HepG2 (cell line): ENCODE measurements around the gene FAAP100. TPM values are rescaled to one million over a fixed set of nuclear protein-coding genes. Genes with fewer than 3 reads are reported as not detected.

Experiments used
- AGO1 ChIP-seq: fragments of 200-400 bp; formaldehyde crosslinking; IDR thresholded peaks from 2 replicates; pipeline ENCODE4 v1.6.1; 2017; ENCODE audit warnings: mild to moderate bottlenecking, low read depth, low read length, moderate library complexity; ENCODE audit not compliant: poor library complexity, severe bottlenecking
- CC2D1A ChIP-seq: sonication (generic); formaldehyde crosslinking; IDR thresholded peaks from 2 replicates; pipeline ENCODE4 v1.8.1; 2023; ENCODE audit warnings: mild to moderate bottlenecking, missing genetic modification reagents
- CCDC6 ChIP-seq: sonication (generic); formaldehyde crosslinking; IDR thresholded peaks from 2 replicates; pipeline ENCODE4 v1.8.1; 2022; ENCODE audit warnings: mild to moderate bottlenecking, missing genetic modification reagents, moderate library complexity
- ISL2 ChIP-seq: sonication (generic); formaldehyde crosslinking; IDR thresholded peaks from 2 replicates; pipeline ENCODE4 v1.5.0; 2020; ENCODE audit warnings: missing genetic modification reagents
- JDP2 ChIP-seq: sonication (generic); formaldehyde crosslinking; IDR thresholded peaks from 2 replicates; pipeline ENCODE4 v1.8.1; 2022; ENCODE audit warnings: missing genetic modification reagents, borderline replicate concordance
- MYPOP ChIP-seq: sonication (generic); formaldehyde crosslinking; IDR thresholded peaks from 2 replicates; pipeline ENCODE4 v1.8.1; 2023; ENCODE audit warnings: mild to moderate bottlenecking, moderate library complexity, missing genetic modification reagents
- PBX2 ChIP-seq: IDR thresholded peaks from 2 replicates; pipeline ENCODE4 v1.6.1; 2016; ENCODE audit warnings: control low read depth
- PCBP2 ChIP-seq: fragments of 200-400 bp; formaldehyde crosslinking; optimal IDR thresholded peaks from 2 replicates; pipeline ENCODE3; 2018; ENCODE audit warnings: low read length, low read depth; ENCODE audit not compliant: poor library complexity, severe bottlenecking
- SPEN ChIP-seq: sonication (generic); formaldehyde crosslinking; IDR thresholded peaks from 2 replicates; pipeline ENCODE4 v1.5.1; 2020; ENCODE audit warnings: low read depth, mild to moderate bottlenecking, missing genetic modification reagents
- ZGPAT ChIP-seq: IDR thresholded peaks from 2 replicates; pipeline ENCODE4 v1.6.1; 2016; ENCODE audit warnings: mild to moderate bottlenecking
- ZNF232 ChIP-seq: sonication (generic); formaldehyde crosslinking; IDR thresholded peaks from 2 replicates; pipeline ENCODE4 v1.4.0; 2020; ENCODE audit warnings: missing genetic modification reagents, borderline replicate concordance
- ZNF430 ChIP-seq: sonication (generic); formaldehyde crosslinking; IDR thresholded peaks from 2 replicates; pipeline ENCODE4 v1.9.0; 2021; ENCODE audit warnings: mild to moderate bottlenecking, missing genetic modification reagents
- ZNF569 ChIP-seq: sonication (generic); formaldehyde crosslinking; IDR thresholded peaks from 2 replicates; pipeline ENCODE4 v1.5.0; 2020; ENCODE audit warnings: mild to moderate bottlenecking, missing genetic modification reagents, moderate library complexity, borderline replicate concordance
- polyA plus RNA-seq, 8 experiments: library from polyadenylated mRNA; depleted of rRNA in 3 of 8; stranded (reverse) in 7 of 8; unstranded in 1 of 8; fragments of >200 nt; fragmentation: Illumina TruSeq in 4 of 8; extraction: Trizol in 4 of 8; gene quantifications; 2 replicates each; pipeline versions ENCODE4 v1.2.1 to v1.2.3, GENCODE V29; 2011 to 2016; ENCODE audit warnings: low read depth in 4 of 8, missing spikeins in 1 of 8, mixed read lengths in 1 of 8; ENCODE audit not compliant: insufficient read depth in 1 of 8
- total RNA-seq, 5 experiments: library from RNA; depleted of rRNA; stranded (reverse); fragments of >200 nt; fragmentation: Illumina TruSeq; extraction: Trizol; gene quantifications; 2 replicates each; pipeline ENCODE4 v1.2.3, GENCODE V29; 2016; ENCODE audit warnings: low read depth in 1 of 5
- TF ChIP-seq, protein P1 (sequence below): sonication (generic); formaldehyde crosslinking; IDR thresholded peaks from 2 replicates; pipeline ENCODE4 v1.5.1; 2020; ENCODE audit warnings: mild to moderate bottlenecking, missing genetic modification reagents, borderline replicate concordance
- TF ChIP-seq, protein P2 (sequence below): sonication (generic); formaldehyde crosslinking; IDR thresholded peaks from 2 replicates; pipeline ENCODE4 v1.4.0; 2020; ENCODE audit warnings: missing genetic modification reagents

FAAP100 gene
- total and polyA plus RNA-seq, 2 of the 13 experiments (the other 11 are each of a cell fraction or from before 2014, with no cell fraction given): 7.6 to 20.8 TPM

DNA sequence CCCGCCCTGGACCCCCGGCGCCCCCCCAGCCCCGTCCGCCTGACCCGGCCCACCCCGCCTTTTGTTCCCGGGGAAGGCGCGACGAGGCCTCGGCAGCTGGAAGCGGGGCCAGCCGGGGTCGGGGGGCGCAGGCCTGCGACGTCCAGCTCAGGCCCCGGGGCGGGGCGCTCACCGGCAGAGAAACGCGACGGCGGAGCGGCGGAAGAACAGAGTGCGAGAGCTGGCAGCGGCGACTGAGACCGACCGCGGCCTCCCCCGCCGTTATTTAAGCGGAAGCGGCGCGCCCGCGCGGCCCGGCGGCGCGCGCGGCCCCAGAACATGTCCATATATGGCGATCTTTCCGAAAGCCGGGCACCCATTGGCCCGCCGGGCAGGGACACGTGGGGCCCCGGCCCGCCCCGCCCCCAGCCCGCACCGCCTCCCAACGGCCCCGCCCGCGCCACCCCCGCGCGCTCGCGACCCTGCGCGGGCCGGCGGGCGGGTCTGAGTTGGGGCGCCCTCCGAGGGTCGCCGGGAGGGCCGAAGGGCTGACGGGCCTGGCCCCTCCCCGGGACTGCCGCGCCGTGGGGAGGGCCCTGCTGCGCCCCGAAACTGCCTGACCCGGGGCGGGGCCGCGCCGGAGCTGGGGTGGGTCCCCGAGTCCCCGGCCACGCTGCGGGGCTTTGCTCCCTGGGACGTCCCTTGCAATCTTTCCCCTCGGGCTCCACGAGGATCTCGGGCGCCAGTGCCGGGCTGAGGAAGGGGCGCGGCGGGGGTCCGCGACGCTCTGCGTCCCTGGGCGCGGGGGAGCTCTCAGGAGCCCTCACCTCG, 39.4 kb downstream of the FAAP100 start, which contains the start of gene ACTG1 (continued):
- TF ChIP-seq, protein P1, sequence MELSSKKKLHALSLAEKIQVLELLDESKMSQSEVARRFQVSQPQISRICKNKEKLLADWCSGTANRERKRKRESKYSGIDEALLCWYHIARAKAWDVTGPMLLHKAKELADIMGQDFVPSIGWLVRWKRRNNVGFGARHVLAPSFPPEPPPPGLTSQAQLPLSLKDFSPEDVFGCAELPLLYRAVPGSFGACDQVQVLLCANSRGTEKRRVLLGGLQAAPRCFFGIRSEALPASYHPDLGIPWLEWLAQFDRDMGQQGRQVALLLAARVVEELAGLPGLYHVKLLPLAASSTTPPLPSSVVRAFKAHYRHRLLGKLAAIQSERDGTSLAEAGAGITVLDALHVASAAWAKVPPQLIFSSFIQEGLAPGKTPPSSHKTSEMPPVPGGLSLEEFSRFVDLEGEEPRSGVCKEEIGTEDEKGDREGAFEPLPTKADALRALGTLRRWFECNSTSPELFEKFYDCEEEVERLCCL (CRISPR knock-in tag): no peak
- TF ChIP-seq PCBP2 (no peak), AGO1 (no peak), MYPOP (CRISPR knock-in tag) (no peak; the same call in 1 of the 2 replicates), ISL2 (CRISPR knock-in tag) (peak; percentile 39; the same call in 1 of the 2 replicates), PBX2 (no peak), ZNF569 (no peak), ZGPAT (CRISPR knock-in tag) (peak; percentile 36; the same call in 1 of the 2 replicates), CC2D1A (CRISPR knock-in tag) (no peak), JDP2 (CRISPR knock-in tag) (no peak), SPEN (peak; percentile 65; the same call in 1 of the 2 replicates), CCDC6 (0 out of 2 replicates have a peak, but pooled peaks have one; percentile 25), ZNF232 (CRISPR knock-in tag) (no peak; the same call in 1 of the 2 replicates), ZNF430 (peak; percentile 85)
- TF ChIP-seq, protein P2, sequence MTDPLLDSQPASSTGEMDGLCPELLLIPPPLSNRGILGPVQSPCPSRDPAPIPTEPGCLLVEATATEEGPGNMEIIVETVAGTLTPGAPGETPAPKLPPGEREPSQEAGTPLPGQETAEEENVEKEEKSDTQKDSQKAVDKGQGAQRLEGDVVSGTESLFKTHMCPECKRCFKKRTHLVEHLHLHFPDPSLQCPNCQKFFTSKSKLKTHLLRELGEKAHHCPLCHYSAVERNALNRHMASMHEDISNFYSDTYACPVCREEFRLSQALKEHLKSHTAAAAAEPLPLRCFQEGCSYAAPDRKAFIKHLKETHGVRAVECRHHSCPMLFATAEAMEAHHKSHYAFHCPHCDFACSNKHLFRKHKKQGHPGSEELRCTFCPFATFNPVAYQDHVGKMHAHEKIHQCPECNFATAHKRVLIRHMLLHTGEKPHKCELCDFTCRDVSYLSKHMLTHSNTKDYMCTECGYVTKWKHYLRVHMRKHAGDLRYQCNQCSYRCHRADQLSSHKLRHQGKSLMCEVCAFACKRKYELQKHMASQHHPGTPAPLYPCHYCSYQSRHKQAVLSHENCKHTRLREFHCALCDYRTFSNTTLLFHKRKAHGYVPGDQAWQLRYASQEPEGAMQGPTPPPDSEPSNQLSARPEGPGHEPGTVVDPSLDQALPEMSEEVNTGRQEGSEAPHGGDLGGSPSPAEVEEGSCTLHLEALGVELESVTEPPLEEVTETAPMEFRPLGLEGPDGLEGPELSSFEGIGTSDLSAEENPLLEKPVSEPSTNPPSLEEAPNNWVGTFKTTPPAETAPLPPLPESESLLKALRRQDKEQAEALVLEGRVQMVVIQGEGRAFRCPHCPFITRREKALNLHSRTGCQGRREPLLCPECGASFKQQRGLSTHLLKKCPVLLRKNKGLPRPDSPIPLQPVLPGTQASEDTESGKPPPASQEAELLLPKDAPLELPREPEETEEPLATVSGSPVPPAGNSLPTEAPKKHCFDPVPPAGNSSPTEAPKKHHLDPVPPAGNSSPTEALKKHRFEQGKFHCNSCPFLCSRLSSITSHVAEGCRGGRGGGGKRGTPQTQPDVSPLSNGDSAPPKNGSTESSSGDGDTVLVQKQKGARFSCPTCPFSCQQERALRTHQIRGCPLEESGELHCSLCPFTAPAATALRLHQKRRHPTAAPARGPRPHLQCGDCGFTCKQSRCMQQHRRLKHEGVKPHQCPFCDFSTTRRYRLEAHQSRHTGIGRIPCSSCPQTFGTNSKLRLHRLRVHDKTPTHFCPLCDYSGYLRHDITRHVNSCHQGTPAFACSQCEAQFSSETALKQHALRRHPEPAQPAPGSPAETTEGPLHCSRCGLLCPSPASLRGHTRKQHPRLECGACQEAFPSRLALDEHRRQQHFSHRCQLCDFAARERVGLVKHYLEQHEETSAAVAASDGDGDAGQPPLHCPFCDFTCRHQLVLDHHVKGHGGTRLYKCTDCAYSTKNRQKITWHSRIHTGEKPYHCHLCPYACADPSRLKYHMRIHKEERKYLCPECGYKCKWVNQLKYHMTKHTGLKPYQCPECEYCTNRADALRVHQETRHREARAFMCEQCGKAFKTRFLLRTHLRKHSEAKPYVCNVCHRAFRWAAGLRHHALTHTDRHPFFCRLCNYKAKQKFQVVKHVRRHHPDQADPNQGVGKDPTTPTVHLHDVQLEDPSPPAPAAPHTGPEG: peak; percentile 94
